Neural progenitor cell (in vitro differentiated cells): ENCODE measurements around the gene SBNO1.

Experiments used
- EZH2 ChIP-seq: fragments of 200-600 bp; sonication (generic); IDR thresholded peaks from 2 replicates; pipeline ENCODE4 v1.6.1; 2017; ENCODE audit warnings: antibody characterized with exemption, mild to moderate bottlenecking, moderate library complexity
- TF ChIP-seq, protein P1 (sequence below): fragments of 200-600 bp; sonication (generic); IDR thresholded peaks from 2 replicates; pipeline ENCODE4 v1.5.1; 2017; ENCODE audit warnings: antibody characterized with exemption, mild to moderate bottlenecking

GRCh38 chr12:123344086-123344485 lies 20.6 kb downstream of the SBNO1 start:
- TF ChIP-seq, protein P1, sequence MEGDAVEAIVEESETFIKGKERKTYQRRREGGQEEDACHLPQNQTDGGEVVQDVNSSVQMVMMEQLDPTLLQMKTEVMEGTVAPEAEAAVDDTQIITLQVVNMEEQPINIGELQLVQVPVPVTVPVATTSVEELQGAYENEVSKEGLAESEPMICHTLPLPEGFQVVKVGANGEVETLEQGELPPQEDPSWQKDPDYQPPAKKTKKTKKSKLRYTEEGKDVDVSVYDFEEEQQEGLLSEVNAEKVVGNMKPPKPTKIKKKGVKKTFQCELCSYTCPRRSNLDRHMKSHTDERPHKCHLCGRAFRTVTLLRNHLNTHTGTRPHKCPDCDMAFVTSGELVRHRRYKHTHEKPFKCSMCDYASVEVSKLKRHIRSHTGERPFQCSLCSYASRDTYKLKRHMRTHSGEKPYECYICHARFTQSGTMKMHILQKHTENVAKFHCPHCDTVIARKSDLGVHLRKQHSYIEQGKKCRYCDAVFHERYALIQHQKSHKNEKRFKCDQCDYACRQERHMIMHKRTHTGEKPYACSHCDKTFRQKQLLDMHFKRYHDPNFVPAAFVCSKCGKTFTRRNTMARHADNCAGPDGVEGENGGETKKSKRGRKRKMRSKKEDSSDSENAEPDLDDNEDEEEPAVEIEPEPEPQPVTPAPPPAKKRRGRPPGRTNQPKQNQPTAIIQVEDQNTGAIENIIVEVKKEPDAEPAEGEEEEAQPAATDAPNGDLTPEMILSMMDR, result no peak
- TF ChIP-seq EZH2, result no peak
